ENCODE measurements around the gene ACAP2.
"Not testable (repeated sequence)": the region's sequence is repeated elsewhere in the genome, so short reads cannot be mapped to it uniquely, and the experiment has no call there.

ACAP2 gene

DNA sequence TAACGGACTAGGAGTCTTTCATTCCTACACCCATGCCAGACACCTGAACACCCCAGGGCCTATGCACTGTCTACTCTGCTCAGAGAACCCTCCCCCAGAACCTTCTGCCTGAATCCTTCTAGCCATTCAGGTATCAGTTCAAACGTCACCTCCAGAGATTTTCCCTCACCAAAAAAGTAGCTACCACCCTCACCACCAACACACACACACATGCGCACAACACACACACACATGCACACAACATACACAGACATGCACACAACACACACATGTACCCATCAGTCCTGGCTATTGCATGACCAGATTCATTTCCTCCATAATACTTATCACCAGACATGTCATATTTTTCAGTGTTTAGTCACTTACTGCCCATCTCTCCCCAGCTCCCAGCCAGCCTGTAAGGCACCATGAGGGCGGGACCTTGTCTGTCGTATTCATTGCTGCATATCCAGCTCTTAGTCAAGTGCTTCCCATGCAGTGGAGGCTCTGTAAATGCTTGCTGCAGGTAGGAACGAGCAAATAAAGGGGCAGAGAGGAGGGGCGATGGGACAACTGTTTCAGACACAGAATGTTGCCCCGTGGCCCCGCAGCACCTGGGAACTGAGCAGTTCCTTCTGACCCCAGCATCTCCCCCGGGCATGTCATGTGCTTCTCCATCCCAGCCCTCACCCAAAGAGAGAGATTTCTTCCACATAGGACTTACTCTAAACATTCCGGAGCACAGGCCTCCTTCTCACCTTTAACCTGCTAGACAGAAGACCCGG, 201.0 kb downstream of the ACAP2 start:
- DNase-seq (ENCODE audit: low read depth), result no peak

DNA sequence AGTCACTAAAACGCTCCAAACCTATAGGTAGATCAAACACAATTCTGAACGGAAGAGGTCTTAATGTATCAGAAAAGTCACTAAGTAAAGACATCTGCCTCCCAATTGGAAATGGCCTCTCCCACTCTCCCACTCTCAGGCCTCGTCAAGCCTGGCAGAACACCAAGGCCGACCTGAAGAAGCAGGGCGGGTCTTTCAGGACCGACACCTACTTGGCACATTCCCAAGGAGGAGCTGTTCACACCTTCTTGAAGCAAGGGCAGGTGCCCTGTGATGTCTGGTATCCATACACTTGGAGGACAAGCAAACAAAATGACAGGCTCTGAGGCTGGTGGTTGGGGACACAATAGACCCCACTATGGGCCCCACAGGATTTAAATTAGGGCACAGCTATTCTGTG, 201.9 kb downstream of the ACAP2 start:
- DNase-seq (ENCODE audit: low read depth), result no peak

DNA sequence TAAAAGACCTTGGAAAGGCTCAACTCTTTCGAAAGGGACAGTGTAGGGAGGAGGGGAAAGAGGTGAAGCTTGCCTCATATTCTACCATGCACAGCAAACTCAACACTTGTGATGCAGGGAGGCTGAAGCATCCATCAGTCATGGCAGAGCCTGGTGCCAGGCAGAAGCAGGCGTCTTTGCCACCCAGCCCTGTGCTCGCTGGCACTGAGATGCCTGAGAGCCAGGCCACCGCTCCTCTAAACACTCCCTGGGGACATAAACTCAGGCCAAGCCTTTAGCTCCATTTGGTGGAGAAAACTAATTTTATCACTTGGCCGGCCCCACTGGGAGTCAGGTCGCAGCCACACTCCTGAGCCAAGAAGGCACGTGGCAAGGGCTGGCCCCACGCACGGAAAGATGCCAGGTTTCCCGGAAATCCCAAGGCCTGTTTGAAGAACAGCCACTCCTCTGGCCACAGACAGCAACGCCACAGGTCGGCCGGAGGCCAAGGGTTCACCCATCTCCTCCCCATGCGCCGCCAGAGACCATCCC, 202.6 kb downstream of the ACAP2 start:
- DNase-seq (ENCODE audit: low read depth), result no peak

DNA sequence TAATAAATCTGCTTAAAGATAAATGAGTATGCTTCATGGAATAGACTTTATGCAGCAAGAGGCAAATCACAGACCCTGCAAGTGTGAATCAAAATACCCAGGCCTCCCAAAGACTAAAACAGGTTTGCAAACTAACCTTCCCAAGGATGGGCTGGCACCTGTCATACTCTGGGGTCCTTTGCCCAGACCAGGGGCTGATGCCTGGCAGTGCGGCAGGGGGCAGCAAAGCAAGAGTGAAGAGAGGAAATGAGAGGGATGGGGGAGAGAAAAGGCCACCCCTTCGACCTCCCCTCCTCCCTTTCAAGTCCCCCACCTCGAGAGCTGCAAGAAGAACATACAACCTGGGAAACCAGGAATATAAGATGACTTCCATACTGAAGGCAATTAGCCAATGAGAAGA, 203.7 kb downstream of the ACAP2 start:
- no peak for DNase-seq (ENCODE audit: low read depth)

DNA sequence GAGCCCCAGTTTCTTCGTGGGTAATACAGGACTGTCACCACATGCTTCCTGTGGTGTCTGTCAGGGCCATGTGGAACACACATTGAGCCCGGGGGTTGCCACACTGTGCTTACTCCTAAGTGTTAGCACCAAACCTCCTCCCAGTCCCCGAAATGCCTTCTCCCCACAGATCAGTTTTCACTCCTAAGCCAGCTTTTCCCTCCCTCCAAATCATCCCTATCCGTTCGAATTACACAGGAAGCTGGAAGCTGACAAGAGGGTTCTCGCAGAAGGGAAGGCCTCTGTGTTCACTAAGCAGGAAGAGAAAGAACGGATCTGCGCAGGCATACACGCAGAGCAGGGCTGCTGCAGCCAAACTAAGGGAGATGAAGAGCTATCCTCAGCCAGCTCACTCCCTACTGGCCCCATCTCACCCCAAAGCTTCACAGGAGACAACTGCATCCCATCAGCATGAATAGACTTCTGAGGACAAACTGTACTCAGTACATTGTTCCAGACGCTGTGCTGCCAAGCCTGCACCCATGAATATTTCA, 204.2 kb downstream of the ACAP2 start:
- DNase-seq (ENCODE audit: low read depth), result no peak

DNA sequence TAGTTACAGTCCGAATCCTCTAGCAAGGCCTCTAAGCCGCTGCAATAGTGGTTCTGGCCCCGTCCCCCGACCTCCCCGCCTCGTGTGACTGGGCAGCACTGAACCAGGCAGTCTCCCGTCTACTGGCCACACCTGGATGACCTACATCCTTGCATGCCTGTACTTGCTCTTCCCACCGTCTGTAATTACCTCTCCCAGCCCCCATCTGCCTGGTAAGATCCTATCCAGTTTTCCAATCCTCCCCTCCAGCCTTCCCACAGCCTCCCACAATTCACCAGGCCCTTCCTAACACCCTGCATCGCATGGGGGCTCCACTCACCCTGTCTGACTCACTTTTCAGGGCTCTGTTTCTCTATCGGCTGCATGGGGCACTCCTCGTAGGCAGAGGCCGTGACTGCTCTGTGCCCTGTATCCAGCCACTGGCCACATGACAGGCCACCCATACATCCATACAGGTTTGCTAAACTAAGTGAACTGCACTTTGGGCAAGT, 204.7 kb downstream of the ACAP2 start:
- DNase-seq (ENCODE audit: low read depth), result no peak

DNA sequence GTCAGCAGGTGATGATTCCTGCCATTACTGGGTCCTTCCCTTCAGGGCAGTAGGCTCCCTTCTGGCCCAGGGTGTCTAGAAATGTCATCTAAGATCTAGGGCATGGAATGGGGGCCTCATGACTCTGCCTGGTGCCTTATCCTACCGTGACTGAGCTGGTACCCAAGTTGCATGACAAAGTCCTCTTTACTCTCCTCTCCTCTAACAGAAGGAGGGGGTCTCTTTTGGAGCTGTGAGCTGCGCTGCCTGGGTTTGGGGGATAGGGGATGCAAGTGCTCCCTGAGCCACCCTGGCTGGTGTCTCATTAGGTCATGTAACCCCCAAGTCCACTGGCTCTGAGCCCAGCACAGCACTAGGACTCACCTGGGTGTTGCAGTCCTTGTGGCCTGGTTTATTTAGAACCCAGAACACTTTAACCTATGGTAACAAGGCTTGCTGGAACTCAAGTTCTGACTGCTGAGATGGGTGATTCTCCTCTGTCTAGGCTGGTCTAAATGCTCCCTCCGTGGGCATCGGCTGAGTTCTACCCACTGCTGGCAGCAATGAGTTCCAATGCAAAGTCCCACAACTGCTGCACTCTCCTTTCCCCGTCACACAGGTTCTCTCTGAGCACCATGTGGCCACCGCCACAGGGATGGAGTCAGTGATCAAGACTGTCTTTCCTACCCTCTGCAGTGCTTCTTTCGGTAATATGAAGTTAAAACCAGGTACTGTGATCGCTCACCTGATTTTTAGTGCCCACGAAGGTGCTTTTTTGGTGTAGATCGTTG, 205.8 kb downstream of the ACAP2 start:
- no peak for DNase-seq (ENCODE audit: low read depth)

DNA sequence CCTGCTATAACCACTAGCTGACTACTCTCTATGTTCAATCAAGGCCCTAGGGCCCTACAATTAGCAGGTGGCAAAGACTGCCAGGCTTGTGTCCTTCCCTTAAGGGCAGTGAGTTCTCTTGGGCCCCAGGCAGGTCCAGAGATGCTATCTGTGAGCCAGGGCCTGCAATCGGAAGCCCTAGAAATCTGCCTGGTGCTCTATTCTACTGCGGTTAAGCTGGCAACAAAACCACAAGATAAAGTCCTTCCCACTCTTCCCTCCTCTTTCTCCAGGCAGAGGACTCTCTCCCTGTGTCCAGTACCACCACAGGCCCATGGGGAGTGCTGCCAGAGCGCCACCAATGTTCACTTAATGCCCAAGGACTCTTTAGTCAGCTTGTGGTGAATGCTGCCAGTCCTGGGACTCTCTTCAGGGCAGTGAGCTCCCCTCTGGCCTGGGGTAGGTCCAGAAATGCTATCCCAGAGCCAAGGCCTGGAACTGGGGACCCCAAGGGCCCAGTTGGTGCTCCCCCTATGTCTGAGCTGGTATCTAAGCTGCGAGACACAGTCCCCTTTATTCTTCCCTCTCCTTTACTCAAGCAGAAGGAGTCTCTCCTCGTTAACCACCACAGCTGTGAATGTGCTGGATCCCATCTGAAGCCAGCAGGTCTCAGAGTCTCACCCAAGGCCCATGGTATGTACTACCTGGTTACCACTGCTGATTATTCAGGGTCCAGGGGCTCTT, 206.6 kb downstream of the ACAP2 start:
- DNase-seq (ENCODE audit: low read depth), result no peak

DNA sequence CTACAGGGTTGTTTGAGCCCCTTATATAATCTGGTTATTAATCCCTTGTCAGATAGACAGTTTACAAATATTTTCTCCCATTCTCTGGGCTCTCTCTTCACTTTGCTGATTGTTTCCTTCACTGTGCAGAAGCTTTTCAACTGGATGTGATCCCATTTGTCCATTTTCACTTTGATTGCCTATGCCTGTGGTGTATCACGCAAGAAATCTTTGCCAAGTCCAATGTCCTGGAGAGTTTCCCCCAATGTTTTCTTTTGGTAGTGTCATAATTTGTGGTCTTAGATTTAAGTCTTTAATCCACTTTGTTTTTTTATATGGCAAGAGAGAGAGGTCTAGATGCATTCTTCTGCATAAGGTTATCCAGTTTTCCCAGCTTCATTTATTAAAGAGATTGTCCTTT, 212.6 kb downstream of the ACAP2 start:
- no peak for DNase-seq (ENCODE audit: low read depth)

DNA sequence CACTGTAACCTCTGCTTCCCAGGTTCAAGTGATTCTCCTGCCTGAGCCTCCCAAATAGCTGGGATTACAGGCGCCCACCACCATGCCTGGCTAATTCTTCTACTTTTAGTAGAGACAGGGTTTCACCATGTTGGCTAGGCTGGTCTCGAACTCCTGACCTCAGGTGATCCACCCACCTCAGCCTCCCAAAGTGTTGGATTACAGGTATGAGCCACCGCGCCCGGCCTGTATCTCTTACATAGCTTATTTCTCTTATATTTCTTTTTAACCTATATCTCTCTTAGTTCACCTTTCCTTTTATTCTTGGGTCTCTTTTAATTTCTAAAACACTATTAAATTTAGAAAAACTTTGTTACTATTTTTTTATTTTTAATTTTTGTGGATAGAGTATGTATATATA, 213.9 kb downstream of the ACAP2 start:
- DNase-seq (ENCODE audit: low read depth), result not testable (repeated sequence)

DNA sequence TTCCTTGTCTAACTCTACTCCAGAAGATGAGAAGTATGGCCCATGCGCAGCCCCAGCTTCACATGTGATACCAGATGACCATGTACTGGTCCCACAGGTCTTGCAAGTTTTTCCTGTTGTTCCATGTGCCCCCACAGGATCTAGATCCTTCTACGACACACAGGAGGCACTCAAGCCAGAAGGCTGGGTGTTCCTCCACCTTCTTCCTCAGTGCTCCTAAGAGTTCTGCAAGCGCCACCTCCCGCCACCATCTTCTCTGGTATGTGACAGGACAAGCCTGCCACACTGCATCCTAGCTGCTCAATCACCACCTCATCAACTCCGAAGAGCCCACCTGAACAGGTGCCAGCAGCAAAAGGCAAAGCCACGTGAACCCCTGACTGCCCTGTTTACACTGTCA, 214.9 kb downstream of the ACAP2 start:
- DNase-seq (ENCODE audit: low read depth), result no peak

DNA sequence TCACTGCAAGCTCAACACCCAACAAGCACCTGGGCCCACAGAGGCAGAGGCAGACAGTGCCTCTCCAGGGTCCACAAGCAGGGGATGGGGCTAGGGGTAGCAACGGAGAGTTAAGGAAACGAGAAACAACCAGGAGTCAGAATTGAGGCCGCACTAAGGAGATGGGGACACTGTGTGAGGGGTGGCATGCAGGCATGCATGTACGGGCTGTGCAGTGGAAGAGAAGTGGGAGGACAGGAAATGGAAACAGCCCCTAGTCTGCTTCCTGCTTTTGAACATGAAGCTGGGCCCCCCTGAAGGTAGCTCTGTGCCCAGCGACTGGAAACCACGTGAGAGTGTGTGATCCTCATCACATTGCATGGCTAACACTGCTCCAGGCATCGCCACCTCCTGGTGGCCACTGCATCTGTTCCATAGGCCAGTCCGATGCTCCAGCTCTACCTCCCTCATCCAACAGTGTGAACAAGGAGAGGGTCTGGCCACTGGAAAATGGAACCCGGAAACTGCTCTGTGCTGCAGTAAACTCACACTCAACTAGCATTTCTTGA, 215.8 kb downstream of the ACAP2 start:
- no peak for DNase-seq (ENCODE audit: low read depth)

DNA sequence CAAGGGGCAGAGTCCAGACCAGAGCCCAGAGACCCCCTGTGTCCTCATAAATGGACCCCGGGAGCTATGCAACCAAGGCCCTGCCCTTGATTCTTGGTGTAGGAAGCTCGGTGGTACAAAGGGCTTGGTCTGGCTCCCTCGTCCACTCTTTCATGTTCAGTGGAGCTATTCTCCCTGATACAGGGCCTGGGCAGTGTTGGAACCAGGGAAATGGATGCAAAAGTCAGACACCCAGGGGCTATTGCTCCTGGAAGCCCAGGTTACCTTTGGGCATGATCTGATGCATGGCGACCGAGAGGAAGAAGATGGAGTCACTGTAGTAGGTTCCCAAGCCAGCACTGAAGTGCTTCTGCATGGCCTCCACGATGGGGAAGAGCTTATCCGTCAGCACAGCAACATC, 216.4 kb downstream of the ACAP2 start:
- no peak for DNase-seq (ENCODE audit: low read depth)

DNA sequence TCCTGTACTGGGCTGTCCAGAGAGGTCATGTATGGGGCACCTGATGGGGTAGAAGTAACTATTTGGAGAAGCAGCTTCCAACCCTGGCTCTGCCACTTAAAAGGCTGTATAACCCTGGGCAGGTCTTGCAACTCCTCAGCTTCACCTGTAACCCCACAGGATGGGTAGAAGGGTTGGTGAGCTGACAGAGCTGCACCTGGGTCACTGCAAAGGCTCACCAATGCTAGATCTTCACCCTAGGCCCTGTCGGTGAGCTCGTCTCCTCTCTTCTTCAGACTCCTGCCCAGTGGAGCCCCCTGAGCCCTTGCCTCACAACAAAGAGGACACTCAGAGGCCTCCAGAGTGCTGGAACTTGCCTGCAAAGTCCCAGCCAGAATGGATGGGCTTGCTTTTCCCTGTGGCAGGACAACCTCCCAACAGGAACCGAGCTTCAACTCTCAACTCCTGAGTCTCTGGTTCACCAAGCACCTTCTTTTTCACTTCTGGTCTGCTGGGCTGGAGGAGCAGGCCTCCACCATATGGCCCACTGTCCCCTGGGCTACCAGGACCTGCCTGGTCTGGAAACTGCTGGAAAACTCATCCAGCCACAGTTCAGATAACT, 217.7 kb downstream of the ACAP2 start:
- no peak for DNase-seq (ENCODE audit: low read depth)

Measured in fibroblast of the conjunctiva (primary cell).